ENCODE measurements around the gene CCM2.
"Not testable (repeated sequence)": the region's sequence is repeated elsewhere in the genome, so short reads cannot be mapped to it uniquely, and the experiment has no call there.

CCM2 gene

GRCh38 chr7:45105588-45106188, 105.7 kb downstream of the CCM2 start:
- peaks cover 86 to 96% (median 92%) of the 10 kb centered on the region in 11 experiments for H3K36me3 ChIP-seq
- peaks cover 83 to 96% (median 91%) of the 10 kb centered on the region in 11 experiments for H4K20me1 ChIP-seq
- H3K27me3 ChIP-seq: no peaks in the 10 kb centered on the region
- no peak overlapping the region for H3K27ac ChIP-seq
- H3K9ac ChIP-seq: peak overlapping the region in 5 of 11 experiments; percentile 0 to 90 (median 16); a peak in 5 of 22 replicates
- no peak overlapping the region; a peak in 1 of 22 replicates for H3K4me2 ChIP-seq
- TF ChIP-seq Cebpa-rat (IDR thresholded peaks at IDR 0.05): no peak
- H3K4me1 ChIP-seq: peaks cover 28 to 46% (median 38%) of the 10 kb centered on the region in 10 experiments
- no peak overlapping the region for H3K4me3 ChIP-seq
- no peaks in the 10 kb centered on the region for H3K9me3 ChIP-seq (replicated peaks in 1 of 11)

DNA sequence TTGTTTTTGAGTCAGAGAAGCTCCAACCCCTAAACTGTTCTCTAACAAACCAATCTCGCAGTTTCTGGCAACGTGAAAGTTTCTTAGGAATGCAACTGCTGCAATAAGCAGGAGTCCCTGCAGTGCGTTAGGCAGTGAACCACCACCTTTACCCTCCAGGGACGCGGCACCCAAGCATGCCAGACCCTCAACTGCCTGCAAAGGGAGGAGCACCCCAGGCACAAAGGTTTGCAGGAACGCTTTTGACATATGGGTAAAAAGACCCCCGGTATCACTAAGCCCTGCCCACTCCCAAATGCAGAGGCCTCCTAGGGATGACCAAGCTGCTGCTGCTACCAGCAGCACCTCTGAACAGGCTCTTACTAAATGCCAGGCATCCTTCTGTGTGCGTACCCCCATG, 106.8 kb downstream of the CCM2 start:
- Histone ChIP-seq H3K4me3 (no peak overlapping the region), H3K27ac (no peak overlapping the region), H3K36me3 (peaks cover 75 to 85% (median 80%) of the 10 kb centered on the region in 11 experiments), H3K9me3 (replicated peaks in 1 of 11) (no peaks in the 10 kb centered on the region), H4K20me1 (peaks cover 73 to 85% (median 79%) of the 10 kb centered on the region in 11 experiments), H3K9ac (peak overlapping the region in 9 of 11 experiments; percentile 18 to 99 (median 62); a peak in 11 of 22 replicates), H3K27me3 (no peaks in the 10 kb centered on the region), H3K4me1 (peaks cover 28 to 46% (median 38%) of the 10 kb centered on the region in 10 experiments), H3K4me2 (peak overlapping the region in 7 of 11 experiments; percentile 72 to 97 (median 83); a peak in 12 of 22 replicates)
- TF ChIP-seq Cebpa-rat (IDR thresholded peaks at IDR 0.05): no peak

DNA sequence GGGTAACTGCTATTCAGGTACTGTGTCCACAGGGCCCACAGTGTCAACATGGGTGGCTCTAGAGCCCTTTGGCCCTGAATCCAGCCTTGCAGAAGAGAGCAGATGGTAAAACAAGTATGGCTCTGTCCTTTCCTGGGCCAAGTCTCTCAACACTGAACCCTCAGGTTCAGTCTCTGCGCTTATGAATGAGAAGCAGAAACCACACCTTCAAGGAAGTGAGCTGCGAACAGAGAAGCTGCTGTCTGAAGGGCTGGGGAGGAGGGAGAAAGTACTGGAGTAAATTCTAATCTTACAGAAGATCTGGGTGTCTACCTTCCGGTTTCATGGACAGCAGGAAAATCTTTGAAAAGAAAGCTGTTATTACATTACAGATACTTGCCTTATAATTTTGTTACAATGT, 107.4 kb downstream of the CCM2 start:
- peak overlapping the region in 10 of 11 experiments; percentile 72 to 97 (median 82); a peak in 14 of 22 replicates for H3K4me2 ChIP-seq
- no peak overlapping the region for H3K27ac ChIP-seq
- H3K9ac ChIP-seq: peak overlapping the region in 9 of 11 experiments; percentile 18 to 99 (median 62); a peak in 16 of 22 replicates
- peak overlapping the region in 2 of 10 experiments; percentile 5 to 31; a peak in 1 of 20 replicates for H3K4me3 ChIP-seq
- H3K36me3 ChIP-seq: peaks cover 70 to 79% (median 75%) of the 10 kb centered on the region in 11 experiments
- no peak for TF ChIP-seq Cebpa-rat (IDR thresholded peaks at IDR 0.05)
- H3K4me1 ChIP-seq: peaks cover 32 to 48% (median 42%) of the 10 kb centered on the region in 10 experiments
- H4K20me1 ChIP-seq: peaks cover 67 to 79% (median 74%) of the 10 kb centered on the region in 11 experiments
- no peaks in the 10 kb centered on the region for H3K27me3 ChIP-seq
- no peaks in the 10 kb centered on the region for H3K9me3 ChIP-seq (replicated peaks in 1 of 11)

DNA sequence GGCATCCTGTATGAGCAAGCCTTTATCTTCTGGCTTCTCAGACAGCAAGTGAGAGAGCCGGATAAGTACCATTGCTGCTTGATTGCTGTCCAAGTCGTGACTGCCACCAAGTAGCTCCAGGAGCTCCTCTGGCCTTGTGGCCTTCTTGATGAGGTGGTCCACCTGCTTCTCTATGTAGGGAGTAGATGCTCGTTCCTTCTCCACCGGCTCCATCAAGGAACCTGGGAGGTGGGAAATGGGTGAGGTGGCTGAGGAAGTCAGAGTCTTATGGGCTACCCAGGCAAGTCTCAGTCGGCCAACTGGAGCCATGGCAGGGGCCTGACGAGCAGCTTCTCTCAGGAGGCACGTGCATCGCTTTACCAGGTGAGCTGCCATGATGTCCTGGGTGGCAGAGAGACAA, 108.9 kb downstream of the CCM2 start:
- H3K4me1 ChIP-seq: peaks cover 36 to 56% (median 46%) of the 10 kb centered on the region in 10 experiments
- peaks cover 53 to 64% (median 59%) of the 10 kb centered on the region in 11 experiments for H4K20me1 ChIP-seq
- H3K9me3 ChIP-seq (replicated peaks in 1 of 11): no peaks in the 10 kb centered on the region
- peak overlapping the region in 4 of 11 experiments; percentile 13 to 32 (median 15); a peak in 2 of 22 replicates for H3K27ac ChIP-seq
- H3K27me3 ChIP-seq: no peaks in the 10 kb centered on the region
- peak overlapping the region; percentile 35 to 99 (median 69) for H3K9ac ChIP-seq
- TF ChIP-seq Cebpa-rat (IDR thresholded peaks at IDR 0.05): no peak
- peak overlapping the region; percentile 72 to 97 (median 82) for H3K4me2 ChIP-seq
- H3K4me3 ChIP-seq: peak overlapping the region in 9 of 10 experiments; percentile 1 to 89 (median 31); a peak in 14 of 20 replicates
- H3K36me3 ChIP-seq: peaks cover 54 to 64% (median 60%) of the 10 kb centered on the region in 11 experiments

DNA sequence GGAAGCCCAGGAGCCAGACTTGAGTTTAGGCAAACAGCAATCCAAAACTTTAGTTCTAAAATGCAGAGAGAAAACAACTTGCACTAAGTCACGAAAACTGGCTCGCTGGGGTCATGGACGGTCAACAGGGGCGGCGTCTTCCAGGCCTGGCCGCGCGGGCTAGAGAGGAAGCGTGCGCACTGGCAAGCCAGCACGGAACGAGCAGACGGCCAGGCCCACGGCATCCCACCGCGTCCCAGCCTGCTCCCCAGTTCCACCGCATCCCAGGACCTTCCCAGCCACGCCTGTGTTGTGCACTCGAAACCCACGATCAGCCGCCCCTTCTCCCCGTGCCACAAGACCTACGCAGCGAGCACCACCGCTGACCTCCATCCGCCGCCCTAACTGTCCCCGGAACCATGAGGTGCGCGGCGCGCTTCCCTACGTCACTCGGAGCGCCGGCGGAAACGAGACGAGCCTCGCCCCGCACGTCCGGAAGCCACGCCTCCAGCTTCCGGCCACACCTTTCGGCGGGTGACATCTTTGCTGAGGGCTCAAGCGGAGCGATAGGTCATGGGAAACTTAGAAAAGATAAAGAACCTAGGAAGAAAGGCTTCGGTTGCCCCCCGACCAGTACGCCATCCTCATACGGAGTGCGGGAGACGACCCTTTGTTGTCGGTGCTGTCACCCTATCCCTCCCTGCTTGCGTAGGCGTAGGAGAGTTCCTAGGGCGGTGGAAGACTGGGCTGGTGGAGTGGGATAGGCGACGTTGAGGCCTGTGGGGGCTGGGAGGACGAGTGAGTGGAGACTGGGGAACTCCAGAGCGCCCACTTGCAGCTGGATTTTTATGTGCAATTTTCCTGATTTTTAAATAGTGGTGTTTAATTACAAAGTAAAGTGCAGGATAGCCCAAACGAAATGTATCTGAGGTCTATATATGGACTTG, 111.6 kb downstream of the CCM2 start, which contains the start of gene TBRG4:
Gene TBRG4 (minus strand): TSS at position 400 of the 926 bp plus-strand sequence. CDS start 2,460 bp downstream, outside the sequence.
- TF ChIP-seq Cebpa-rat (IDR thresholded peaks at IDR 0.05): no peak
- H3K4me3 ChIP-seq: peak within 1 kb of the TSS; percentile 76 to 96 (median 86)

GRCh38 chr7:45112648-45113047, 112.6 kb downstream of the CCM2 start:
- peaks cover 15 to 26% (median 21%) of the 10 kb centered on the region in 11 experiments for H4K20me1 ChIP-seq
- H3K27me3 ChIP-seq: no peaks in the 10 kb centered on the region
- H3K4me2 ChIP-seq: peak overlapping the region; percentile 67 to 93 (median 83)
- TF ChIP-seq Cebpa-rat (IDR thresholded peaks at IDR 0.05): no peak
- peaks cover 17 to 26% (median 22%) of the 10 kb centered on the region in 11 experiments for H3K36me3 ChIP-seq
- peaks cover 44 to 65% (median 49%) of the 10 kb centered on the region in 10 experiments for H3K4me1 ChIP-seq
- H3K4me3 ChIP-seq: peak overlapping the region; percentile 76 to 96 (median 86); a peak in 16 of 20 replicates
- H3K9me3 ChIP-seq (replicated peaks in 1 of 11): no peaks in the 10 kb centered on the region
- peak overlapping the region; percentile 91 to 99 (median 97) for H3K27ac ChIP-seq
- H3K9ac ChIP-seq: peak overlapping the region; percentile 90 to 99 (median 97); a peak in 10 of 22 replicates

More for the DNA sequence above, 111.6 kb downstream of the CCM2 start, which contains the start of gene TBRG4:
- H3K4me1 ChIP-seq: peaks cover 44 to 76% (median 57%) of the 10 kb centered on the region in 10 experiments
- H3K4me2 ChIP-seq: peak within 1 kb of the TSS; percentile 73 to 97 (median 83)
- H3K27me3 ChIP-seq: no peaks in the 10 kb centered on the region
- H3K9me3 ChIP-seq (replicated peaks in 1 of 11): no peaks in the 10 kb centered on the region
- peak within 1 kb of the TSS; percentile 90 to 99 (median 97) for H3K9ac ChIP-seq
- H3K27ac ChIP-seq: peak within 1 kb of the TSS; percentile 91 to 99 (median 97)
- peaks cover 26 to 37% (median 32%) of the 10 kb centered on the region in 11 experiments for H4K20me1 ChIP-seq
- H3K36me3 ChIP-seq: peaks cover 27 to 37% (median 33%) of the 10 kb centered on the region in 11 experiments

GRCh38 chr7:45114257-45114656, 114.3 kb downstream of the CCM2 start:
- Histone ChIP-seq H3K4me2 (peak overlapping the region in 4 of 11 experiments; percentile 53 to 77 (median 67); a peak in 7 of 22 replicates), H3K36me3 (peaks cover under 1 to 10% (median 6%) of the 10 kb centered on the region in 11 experiments; a peak in 20 of 22 replicates), H3K27ac (peak overlapping the region in 3 of 11 experiments; percentile 10 to 41 (median 31); a peak in 4 of 22 replicates), H3K4me1 (peaks cover 43 to 58% (median 46%) of the 10 kb centered on the region in 10 experiments), H4K20me1 (peaks cover 0 to 10% (median 5%) of the 10 kb centered on the region in 11 experiments; a peak in 15 of 22 replicates)
- not testable (repeated sequence) for H3K9me3 ChIP-seq (replicated peaks in 1 of 11); H3K4me3 ChIP-seq; H3K9ac ChIP-seq; H3K27me3 ChIP-seq

DNA sequence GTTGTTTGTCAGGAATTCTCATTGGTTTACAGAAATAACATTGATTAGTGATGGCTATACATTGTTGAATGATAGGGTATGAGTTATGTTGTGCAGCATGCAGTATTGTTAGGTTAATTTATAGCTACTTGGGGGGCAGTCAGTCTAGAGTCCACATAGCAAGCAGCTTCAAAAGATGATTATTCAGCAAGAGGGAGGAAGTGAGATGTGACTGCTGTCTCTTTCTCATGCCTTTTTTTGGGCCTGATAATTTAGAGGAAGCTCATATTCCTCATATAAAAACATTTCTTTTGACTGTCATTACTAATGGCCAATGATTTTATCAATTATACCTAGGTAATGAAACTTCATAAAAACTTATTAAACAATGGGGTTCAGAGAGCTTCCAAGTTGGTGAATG, 114.9 kb downstream of the CCM2 start:
- H4K20me1 ChIP-seq: peaks cover 0 to 4% (median 0%) of the 10 kb centered on the region in 11 experiments; a peak in 5 of 22 replicates
- H3K9ac ChIP-seq: no peak overlapping the region; a peak in 1 of 22 replicates
- peak overlapping the region in 5 of 11 experiments; percentile 1 to 41 (median 14); a peak in 6 of 22 replicates for H3K27ac ChIP-seq
- H3K4me1 ChIP-seq: peaks cover 39 to 52% (median 43%) of the 10 kb centered on the region in 10 experiments
- no peak overlapping the region for H3K4me3 ChIP-seq
- TF ChIP-seq Cebpa-rat (IDR thresholded peaks at IDR 0.05): no peak
- no peaks in the 10 kb centered on the region for H3K27me3 ChIP-seq
- H3K4me2 ChIP-seq: peak overlapping the region in 10 of 11 experiments; percentile 11 to 77 (median 40); a peak in 16 of 22 replicates
- H3K36me3 ChIP-seq: peaks cover 0 to 4% (median 0%) of the 10 kb centered on the region in 11 experiments; a peak in 2 of 22 replicates
- no peaks in the 10 kb centered on the region for H3K9me3 ChIP-seq (replicated peaks in 1 of 11)

All from BLaER1 treated with 17β-estradiol and CSF1 and Interleukin-3, amounts not matched to agents 10 nM and 100 nM (cell line).